Mesodermal cell (in vitro differentiated cells): ENCODE data around the gene STARD6.

Source experiments
- H3K27ac ChIP-seq: 2 replicates; pipeline ENCODE4 v1.7.0; 2013; ENCODE audit warnings: mild to moderate bottlenecking, low read depth, low read length, moderate library complexity; ENCODE audit not compliant: severe bottlenecking
- H3K36me3 ChIP-seq: 2 replicates; pipeline ENCODE4 v1.7.1; 2013; ENCODE audit warnings: mild to moderate bottlenecking, low read length, moderate library complexity; ENCODE audit not compliant: control insufficient read depth, insufficient read depth
- H3K4me1 ChIP-seq: one replicate; pipeline ENCODE4 v1.7.1; 2013; ENCODE audit warnings: mild to moderate bottlenecking, low read length; ENCODE audit not compliant: insufficient read depth, control insufficient read depth, poor library complexity, severe bottlenecking
- H3K4me3 ChIP-seq: 2 replicates; pipeline ENCODE4 v1.7.0; 2013; ENCODE audit warnings: low read length, control low read depth, mild to moderate bottlenecking; ENCODE audit not compliant: insufficient read depth, poor library complexity, severe bottlenecking; ENCODE audit errors: extremely low read depth
- H3K9me3 ChIP-seq: 2 replicates; pipeline ENCODE4 v1.7.1; 2013; ENCODE audit warnings: mild to moderate bottlenecking, low read length, moderate library complexity; ENCODE audit not compliant: control insufficient read depth
- WGBS, 2 experiments: methylation state at CpG; one replicate each; pipeline ENCODE4 v1.1.5; 2013; ENCODE audit warnings: missing lambda C conversion rate in 2 of 2; ENCODE audit not compliant: insufficient coverage in 2 of 2; 5-methylcytosine and 5-hydroxymethylcytosine counted together

Gene STARD6

GRCh38 chr18:54296062-54296461 lies 61.6 kb downstream of the STARD6 start:
- H3K27ac ChIP-seq: no peak overlapping the region
- H3K4me3 ChIP-seq: no peak overlapping the region
- peaks cover 20% of the 10 kb centered on the region for H3K36me3 ChIP-seq
- H3K4me1 ChIP-seq: no peaks in the 10 kb centered on the region
- H3K9me3 ChIP-seq: no peaks in the 10 kb centered on the region
- 92 to 100% methylated on average over 1 to 2 of the region's 2 CpGs for WGBS, 2 experiments

- Histone ChIP-seq H3K4me3 (no peak overlapping the region), H3K36me3 (peaks cover 28% of the 10 kb centered on the region), H3K9me3 (no peaks in the 10 kb centered on the region), H3K27ac (no peak overlapping the region), H3K4me1 (no peaks in the 10 kb centered on the region)
- WGBS, 2 experiments: no CpG with 5 or more reads among the region's 4 CpGs
These were observed 63.4 kb downstream of the STARD6 start for GRCh38 chr18:54294274-54294673.

- Histone ChIP-seq H3K36me3 (peaks cover 43% of the 10 kb centered on the region), H3K4me1 (peaks cover 7% of the 10 kb centered on the region), H3K27ac (peak overlapping the region; percentile 24), H3K9me3 (no peaks in the 10 kb centered on the region), H3K4me3 (no peak overlapping the region)
- 46 to 80% methylated on average over 2 of the region's 8 CpGs for WGBS, 2 experiments
These were observed 72.5 kb downstream of the STARD6 start for GRCh38 chr18:54284981-54285785.

- Histone ChIP-seq H3K9me3 (no peaks in the 10 kb centered on the region), H3K4me3 (no peak overlapping the region), H3K27ac (no peak overlapping the region), H3K4me1 (peaks cover 7% of the 10 kb centered on the region), H3K36me3 (peaks cover 45% of the 10 kb centered on the region)
- WGBS, 2 experiments: 95 to 100% methylated on average over 2 of the region's 3 CpGs
These were observed 73.1 kb downstream of the STARD6 start for GRCh38 chr18:54284535-54284934.

GRCh38 chr18:54280220-54280569 lies 77.5 kb downstream of the STARD6 start:
- H3K27ac ChIP-seq: no peak overlapping the region
- peaks cover 5% of the 10 kb centered on the region for H3K4me1 ChIP-seq
- H3K4me3 ChIP-seq: no peak overlapping the region
- no peaks in the 10 kb centered on the region for H3K9me3 ChIP-seq
- H3K36me3 ChIP-seq: peaks cover 35% of the 10 kb centered on the region

GRCh38 chr18:54279477-54280219 lies 78.0 kb downstream of the STARD6 start:
- no peaks in the 10 kb centered on the region for H3K9me3 ChIP-seq
- H3K4me1 ChIP-seq: peaks cover under 1% of the 10 kb centered on the region
- H3K4me3 ChIP-seq: no peak overlapping the region
- H3K27ac ChIP-seq: no peak overlapping the region
- peaks cover 35% of the 10 kb centered on the region for H3K36me3 ChIP-seq
- WGBS, 2 experiments: 80 to 91% methylated on average over 1 of the region's 5 CpGs

- no peaks in the 10 kb centered on the region for H3K9me3 ChIP-seq
- no peak overlapping the region for H3K27ac ChIP-seq
- peaks cover 29% of the 10 kb centered on the region for H3K36me3 ChIP-seq
- 100% methylated on average over 1 of the region's 1 CpG for WGBS, 2 experiments
- no peak overlapping the region for H3K4me3 ChIP-seq
- no peaks in the 10 kb centered on the region for H3K4me1 ChIP-seq
These were observed 79.0 kb downstream of the STARD6 start for GRCh38 chr18:54278615-54279014.

GRCh38 chr18:54277899-54278298 lies 79.8 kb downstream of the STARD6 start:
- 85 to 95% methylated on average over 2 of the region's 3 CpGs for WGBS, 2 experiments
- Histone ChIP-seq H3K9me3 (no peaks in the 10 kb centered on the region), H3K36me3 (peaks cover 29% of the 10 kb centered on the region), H3K4me3 (no peak overlapping the region), H3K27ac (no peak overlapping the region), H3K4me1 (no peaks in the 10 kb centered on the region)
